Breast epithelium (tissue), 3 donors: ENCODE measurements around the gene PKD2L2.
"Not testable (repeated sequence)": the region's sequence is repeated elsewhere in the genome, so short reads cannot be mapped to it uniquely, and the experiment has no call there.

Experiments used
- CTCF ChIP-seq, 3 donors: fragments of 450-650 bp; IDR thresholded peaks; one replicate each; pipeline ENCODE4 v1.5.1; 2016 to 2017; ENCODE audit warnings: antibody characterized with exemption in 3 of 3, mild to moderate bottlenecking in 3 of 3, moderate library complexity in 3 of 3
- POLR2A ChIP-seq: fragments of 450-650 bp; IDR thresholded peaks from one replicate; pipeline ENCODE4 v1.6.1; 2016; ENCODE audit warnings: antibody characterized with exemption, mild to moderate bottlenecking, moderate library complexity

- not testable (repeated sequence) for TF ChIP-seq POLR2A; CTCF (IDR thresholded peaks at IDR 0.05)
Measured at GRCh38 chr5:137853165-137853564, 36.1 kb upstream of the PKD2L2 start.
